H1 (cell line): ENCODE results near the gene CENPF. TPM values are rescaled to one million over a fixed set of nuclear protein-coding genes. Genes with fewer than 3 reads are reported as not detected.

Experiments used
- SIX5 ChIP-seq: IDR thresholded peaks from 2 replicates; pipeline ENCODE4 v1.6.1; 2011; ENCODE audit warnings: mild to moderate bottlenecking, low read depth, low read length
- polyA plus RNA-seq, 7 experiments: library from polyadenylated mRNA; depleted of rRNA in 3 of 7; stranded (reverse) in 5 of 7; unstranded in 2 of 7; fragments of >200 nt in 5 of 7; fragments of 200-250 nt in 2 of 7; gene quantifications; 1 replicate in 5 of 7; 2 replicates in 1 of 7; 4 replicates in 1 of 7; pipeline versions ENCODE4 v1.2.1 to v1.2.3, GENCODE V29; 2011 to 2013; ENCODE audit warnings: missing spikeins in 2 of 7, mixed read lengths in 2 of 7
- total RNA-seq: library from RNA; stranded (reverse); fragmentation: NEBNext Ultra II Directional; extraction: Animal tissue kit (Norgen Biotek cat#: 25700); gene quantifications from 2 replicates; pipeline ENCODE4 v1.2.1, GENCODE V29; 2021

CENPF gene
- total and polyA plus RNA-seq, 2 of the 8 experiments (the other 6 are each of a cell fraction or from before 2014, with no cell fraction given), result 13.7 to 170 TPM

- no peak for TF ChIP-seq SIX5
- TF ChIP-seq, all 59 proteins: peak for 0
These were observed 83.5 kb downstream of the CENPF start (continued) for GRCh38 chr1:214686497-214686896.
